Measurements from ENCODE around the gene BAZ1A. TPM values are rescaled to one million over a fixed set of nuclear protein-coding genes. Genes with fewer than 3 reads are reported as not detected.

BAZ1A gene
- total and polyA plus RNA-seq, 11 donors: 3.8 to 20.3 (median 6.5) TPM

- TF ChIP-seq CTCF (IDR thresholded peaks at IDR 0.05) (no peak), POLR2A (IDR thresholded peaks at IDR 0.05) (no peak)
- no peak for DNase-seq
- H3K36me3 ChIP-seq: peaks cover 0 to 95% (median 75%) of the 10 kb centered on the region in 9 donors
- no peak overlapping the region for H3K27ac ChIP-seq
- 88 to 92% (median 89%) methylated on average over 2 of the region's 2 CpGs for WGBS, 4 donors
- intact Hi-C loops (cut with DNase I): no loop called here
- no peaks in the 10 kb centered on the region for H3K9me3 ChIP-seq
- H3K4me1 ChIP-seq: no peaks in the 10 kb centered on the region
- H3K4me3 ChIP-seq: no peak overlapping the region
- no peaks in the 10 kb centered on the region for H3K27me3 ChIP-seq
- ATAC-seq: no peak
These were observed 99.8 kb downstream of the BAZ1A start for GRCh38 chr14:34775342-34775741.

- H3K36me3 ChIP-seq: peaks cover 0 to 91% (median 52%) of the 10 kb centered on the region in 9 donors
- H3K4me1 ChIP-seq: peaks cover 0 to 5% (median 0%) of the 10 kb centered on the region in 12 donors
- 93 to 98% (median 97%) methylated on average over 1 of the region's 1 CpG for WGBS, 4 donors
- H3K27me3 ChIP-seq: no peaks in the 10 kb centered on the region
- intact Hi-C loops (cut with DNase I): no loop called here
- DNase-seq (no peak), ATAC-seq (no peak)
- no peaks in the 10 kb centered on the region for H3K9me3 ChIP-seq
- H3K4me3 ChIP-seq: no peak overlapping the region
- TF ChIP-seq CTCF (IDR thresholded peaks at IDR 0.05) (no peak), POLR2A (IDR thresholded peaks at IDR 0.05) (no peak)
- no peak overlapping the region for H3K27ac ChIP-seq
These were observed 104.3 kb downstream of the BAZ1A start for GRCh38 chr14:34770901-34771300.

GRCh38 chr14:34766606-34767005 is 108.6 kb downstream of the BAZ1A start:
- no peak for TF ChIP-seq POLR2A (IDR thresholded peaks at IDR 0.05)
- TF ChIP-seq CTCF (IDR thresholded peaks at IDR 0.05): no peak
- Histone ChIP-seq H3K4me1 (peaks cover 0 to 5% (median 0%) of the 10 kb centered on the region in 12 donors), H3K4me3 (no peak overlapping the region), H3K9me3 (no peaks in the 10 kb centered on the region), H3K36me3 (peaks cover 0 to 89% (median 49%) of the 10 kb centered on the region in 9 donors), H3K27ac (no peak overlapping the region), H3K27me3 (no peaks in the 10 kb centered on the region)
- ATAC-seq: no peak
- WGBS, 4 donors: 78 to 91% (median 89%) methylated on average over 2 of the region's 2 CpGs
- intact Hi-C loops (cut with DNase I): no loop called here
- no peak for DNase-seq

GRCh38 chr14:34766060-34766459 is 109.1 kb downstream of the BAZ1A start:
- Histone ChIP-seq H3K36me3 (peaks cover 0 to 89% (median 49%) of the 10 kb centered on the region in 9 donors), H3K9me3 (no peaks in the 10 kb centered on the region), H3K27ac (no peak overlapping the region), H3K4me1 (peaks cover 0 to 5% (median 0%) of the 10 kb centered on the region in 12 donors), H3K4me3 (no peak overlapping the region), H3K27me3 (no peaks in the 10 kb centered on the region)
- TF ChIP-seq POLR2A (IDR thresholded peaks at IDR 0.05) (no peak), CTCF (IDR thresholded peaks at IDR 0.05) (no peak)
- no peak for ATAC-seq
- WGBS, 4 donors: 91 to 97% (median 95%) methylated on average over 3 of the region's 3 CpGs
- no peak for DNase-seq
- intact Hi-C loops (cut with DNase I): no loop called here

Measured in heart left ventricle (tissue), 16 donors.